HG03045 (cell line): ENCODE measurements around the gene TAGLN.

ENCODE experiments used
- ATAC-seq: cut with Tn5 transposase; IDR thresholded peaks from one replicate; pipeline ENCODE4 v1.9.1; 2021; ENCODE audit warnings: mild to moderate bottlenecking, moderate library complexity; ENCODE audit not compliant: unreplicated experiment

Gene TAGLN

DNA sequence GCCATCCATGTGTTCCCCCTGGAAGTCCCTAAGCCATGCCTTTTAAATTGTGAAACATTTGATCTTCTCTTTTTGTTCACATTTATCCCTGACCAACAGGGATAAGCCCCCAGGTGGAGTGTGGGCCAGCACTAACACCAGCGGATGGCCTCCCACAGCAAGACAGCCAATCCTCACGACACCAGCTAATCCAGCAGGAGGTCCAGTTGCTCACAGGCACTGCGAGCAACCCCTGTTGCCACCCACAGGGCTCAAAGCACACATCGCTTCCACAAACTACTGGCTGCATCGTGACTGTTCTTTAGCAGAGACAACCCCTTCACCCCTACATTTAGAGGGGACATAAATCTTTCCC lies 30.7 kb downstream of the TAGLN start:
- ATAC-seq, result no peak

DNA sequence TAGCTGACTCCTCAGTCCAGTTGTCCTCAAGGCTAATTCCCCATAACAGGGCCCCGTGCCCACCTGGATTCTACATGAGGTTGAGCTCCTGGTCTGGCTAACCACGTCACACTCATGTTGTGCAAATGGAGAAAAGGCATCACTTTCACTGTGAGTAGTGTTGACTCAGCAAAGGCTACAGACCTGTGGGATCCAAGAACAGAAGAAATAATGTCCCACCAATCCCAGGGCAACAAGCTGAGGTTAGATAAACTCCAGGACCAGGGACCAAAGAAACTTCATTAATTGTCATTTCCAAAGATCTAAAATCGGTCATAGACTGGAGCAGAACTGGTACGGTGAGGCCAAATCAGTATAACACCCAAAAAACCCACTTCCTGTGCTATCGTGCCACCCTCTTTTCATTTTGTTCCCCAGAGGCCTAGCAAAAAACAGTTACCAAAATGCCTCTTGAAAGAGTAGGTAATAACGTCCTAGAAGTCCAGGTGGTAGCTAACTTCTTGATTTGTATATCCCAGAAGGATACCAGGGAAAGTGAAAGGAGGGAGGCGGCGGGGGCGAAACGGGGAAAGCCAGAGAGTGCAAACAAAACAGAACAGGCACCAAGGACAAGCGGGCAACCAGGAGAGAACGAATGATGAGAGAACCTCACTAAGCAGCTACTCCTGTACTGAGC lies 31.3 kb downstream of the TAGLN start:
- ATAC-seq, result no peak

DNA sequence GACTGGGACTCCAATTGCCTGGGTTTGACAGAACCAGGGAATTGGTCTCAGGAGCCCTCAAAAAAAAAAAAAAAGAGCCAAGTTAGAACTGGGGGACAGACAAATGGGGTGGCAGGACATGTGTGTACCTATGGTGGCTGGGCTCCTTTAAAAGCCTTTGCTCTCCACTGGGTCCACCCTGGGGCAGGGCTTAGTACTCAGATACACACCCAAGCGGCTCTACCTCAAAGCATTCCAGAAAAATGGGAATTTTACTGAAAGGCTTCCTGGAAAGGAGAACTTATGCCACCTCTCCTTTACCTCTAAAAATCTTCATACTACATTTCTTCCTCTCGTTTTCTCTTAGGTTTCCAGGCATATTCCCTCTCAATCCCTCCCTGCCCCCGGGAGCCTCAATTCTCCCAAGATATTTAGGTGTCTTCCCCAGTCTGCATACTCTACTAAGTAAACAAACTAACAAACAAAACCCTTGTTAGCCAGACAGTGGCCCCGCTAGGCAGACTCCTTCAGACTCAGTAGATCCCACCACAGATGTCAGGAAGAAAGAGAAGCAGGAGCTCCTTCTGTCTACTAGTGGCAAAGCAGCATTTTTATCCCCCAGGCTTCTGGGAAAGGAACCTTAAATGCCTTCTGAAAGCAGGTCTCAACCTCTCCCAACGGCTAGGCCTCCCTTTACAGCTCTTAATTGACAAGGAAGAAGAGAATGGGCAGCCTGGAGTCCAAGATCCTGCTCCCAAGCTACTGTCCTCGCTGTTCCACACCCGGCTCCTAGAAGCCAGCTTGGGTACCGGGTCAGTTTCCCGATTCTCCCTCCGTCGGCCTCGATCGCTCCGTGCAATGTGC lies 32.0 kb downstream of the TAGLN start:
- no peak for ATAC-seq

DNA sequence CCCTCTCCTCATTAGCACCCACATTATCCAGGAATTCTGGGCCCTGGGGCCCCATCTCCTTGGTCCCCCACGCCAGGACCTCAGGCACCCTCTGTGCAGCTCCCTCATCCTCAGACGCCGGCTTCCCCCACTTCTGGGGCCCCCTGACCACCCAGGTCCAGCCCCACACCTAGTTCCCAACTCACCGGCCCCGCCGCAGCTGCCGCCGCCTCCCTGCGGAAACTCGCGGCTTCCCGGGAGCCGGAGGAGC lies 32.6 kb downstream of the TAGLN start, which contains the start of gene PCSK7:
TSS of gene PCSK7 (minus strand) at position 232 of the 250 bp plus-strand sequence. CDS start 2,229 bp downstream, outside the sequence.
- no peak for ATAC-seq

DNA sequence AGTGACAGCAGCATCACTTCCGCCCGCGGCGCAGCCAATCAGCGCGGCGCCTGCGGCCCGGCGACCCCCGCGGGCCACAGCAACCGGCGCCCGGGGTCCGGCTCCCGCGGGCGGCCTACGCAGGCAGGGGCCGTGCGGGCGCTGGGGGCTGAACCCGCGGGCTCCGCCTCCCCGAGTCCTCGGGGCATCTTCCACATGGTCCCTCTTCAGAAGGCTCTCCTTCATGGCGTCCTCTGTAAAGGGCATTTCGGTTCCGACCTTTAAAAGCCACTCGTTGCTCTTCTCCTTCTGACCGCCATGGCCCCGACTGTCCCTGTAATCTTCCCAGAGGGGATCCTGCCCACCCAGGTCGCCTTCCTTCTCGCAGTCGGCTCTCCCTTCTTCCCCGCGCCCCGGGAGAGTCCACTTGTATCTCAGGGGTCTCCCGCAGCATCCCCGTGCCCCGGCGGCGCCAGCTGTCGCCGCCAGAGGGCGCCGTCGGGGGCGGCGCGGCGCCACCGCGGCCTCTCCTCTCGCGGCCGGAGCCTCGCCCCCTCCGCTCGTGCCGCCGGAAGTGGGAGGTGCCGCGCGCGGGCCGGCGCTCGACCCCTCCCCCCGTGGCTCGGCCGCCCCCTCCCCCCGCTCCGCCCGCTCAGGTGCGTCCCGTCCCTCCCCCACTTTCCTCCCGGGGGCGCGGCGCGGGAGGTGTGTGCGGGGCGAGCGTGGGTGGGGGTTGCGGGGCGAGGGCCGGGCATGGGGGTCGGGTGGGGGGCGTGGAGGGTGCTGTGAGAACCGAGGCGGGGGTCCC lies 33.1 kb downstream of the TAGLN start, which contains the start of gene RNF214:
TSS of gene RNF214 (plus strand) at position 580 of the 787 bp plus-strand sequence. CDS start 1,602 bp downstream, outside the sequence.
- ATAC-seq, result peak; percentile 85

DNA sequence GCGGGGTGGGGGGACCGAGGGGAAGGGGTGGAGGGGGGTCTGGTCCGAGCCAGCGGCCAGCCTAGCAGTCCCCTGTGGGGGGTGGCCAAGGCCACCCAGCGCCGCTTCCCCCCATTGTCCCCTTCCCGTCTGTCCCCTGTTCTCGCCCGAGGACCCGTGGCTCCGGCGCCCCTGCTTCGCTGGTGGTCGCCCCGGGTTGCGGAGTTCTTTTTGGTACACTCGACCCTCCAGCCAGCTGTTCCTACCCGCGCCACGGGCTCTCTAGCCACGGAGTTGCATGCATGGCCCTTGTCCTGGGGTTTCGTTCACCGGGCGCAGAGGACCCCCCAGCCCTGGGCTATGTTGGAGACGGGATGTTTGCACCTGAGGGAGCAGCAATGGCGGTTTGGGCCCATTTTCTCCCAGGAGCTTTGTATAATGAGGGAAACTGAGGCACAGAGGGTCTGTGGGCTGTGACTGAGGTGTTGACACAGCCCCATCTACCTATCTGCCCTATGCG lies 33.8 kb downstream of the TAGLN start:
- ATAC-seq, result no peak

DNA sequence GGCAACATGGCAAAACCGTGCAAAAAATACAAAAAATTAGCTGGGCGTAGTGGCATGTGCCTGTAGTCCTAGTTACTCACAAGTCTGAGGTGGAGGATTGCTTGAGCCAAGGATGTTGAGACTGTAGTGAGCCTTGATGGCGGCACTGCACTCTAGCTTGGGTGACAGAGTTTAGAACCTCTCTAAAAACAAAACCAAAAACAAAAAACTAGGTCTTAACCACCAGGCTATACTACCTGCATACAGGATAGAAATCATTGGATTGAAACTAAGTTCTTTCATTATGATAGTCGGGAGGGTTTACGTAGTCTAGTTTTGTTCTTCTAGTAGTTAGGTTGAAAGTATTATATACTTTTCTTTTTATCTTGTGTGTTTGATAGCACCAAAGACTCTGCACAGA lies 39.1 kb downstream of the TAGLN start:
- ATAC-seq, result no peak

DNA sequence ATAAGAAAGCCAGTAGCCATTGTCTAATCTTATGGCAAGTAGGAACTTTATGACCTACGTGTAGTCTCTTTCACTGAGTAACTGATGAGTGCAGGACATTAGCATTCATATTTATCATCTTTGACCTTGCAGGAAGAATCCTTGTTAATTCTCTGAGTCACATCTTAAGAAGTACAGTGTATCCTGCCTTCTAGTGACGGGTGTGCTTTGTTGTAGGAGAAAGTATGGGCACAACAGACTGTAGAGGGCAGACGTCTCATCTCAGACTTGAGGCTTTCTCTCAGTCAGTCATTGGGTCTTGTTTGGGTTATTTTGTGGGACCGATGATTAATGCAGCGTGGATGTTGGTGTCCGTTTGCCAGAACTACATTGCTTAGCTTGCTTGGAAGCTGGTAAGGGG lies 40.1 kb downstream of the TAGLN start:
- no peak for ATAC-seq

DNA sequence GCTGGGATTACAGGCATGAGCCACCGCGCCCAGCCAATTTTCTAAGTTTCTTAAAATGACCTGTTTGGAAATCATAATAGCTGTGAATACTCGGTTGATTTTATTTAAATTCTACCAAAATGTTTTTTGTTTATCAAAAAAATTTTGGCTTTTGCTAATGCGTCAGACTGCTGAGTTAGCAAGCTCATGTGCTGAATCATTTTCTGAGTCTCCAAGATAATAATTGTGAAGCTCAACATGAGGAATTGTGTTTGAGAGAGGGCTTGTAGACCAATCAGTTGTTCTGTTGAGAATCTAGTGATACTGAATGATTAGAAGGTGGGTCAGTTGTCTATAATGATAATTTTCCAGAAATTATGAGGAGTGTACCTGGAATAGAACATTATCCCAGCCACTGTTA lies 49.2 kb downstream of the TAGLN start:
- ATAC-seq, result no peak

DNA sequence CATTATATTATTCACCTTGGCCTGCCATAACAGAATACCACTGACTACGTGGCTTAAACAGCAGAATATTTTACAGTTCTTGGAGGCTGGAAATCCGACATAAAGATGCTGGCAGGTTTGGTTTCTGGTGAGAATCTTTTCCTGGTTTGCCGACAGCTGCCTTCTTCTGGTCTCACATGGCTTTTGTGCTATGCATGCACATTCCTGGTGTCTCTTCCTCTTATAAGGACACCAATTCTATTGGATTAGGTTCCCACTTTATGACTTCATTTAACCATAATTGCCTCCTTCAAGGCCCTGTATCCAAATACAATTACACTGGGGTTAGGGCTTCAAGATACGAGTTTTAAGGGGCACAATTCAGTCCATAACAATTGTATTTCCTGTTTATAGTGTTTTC lies 50.4 kb downstream of the TAGLN start:
- ATAC-seq, result no peak

DNA sequence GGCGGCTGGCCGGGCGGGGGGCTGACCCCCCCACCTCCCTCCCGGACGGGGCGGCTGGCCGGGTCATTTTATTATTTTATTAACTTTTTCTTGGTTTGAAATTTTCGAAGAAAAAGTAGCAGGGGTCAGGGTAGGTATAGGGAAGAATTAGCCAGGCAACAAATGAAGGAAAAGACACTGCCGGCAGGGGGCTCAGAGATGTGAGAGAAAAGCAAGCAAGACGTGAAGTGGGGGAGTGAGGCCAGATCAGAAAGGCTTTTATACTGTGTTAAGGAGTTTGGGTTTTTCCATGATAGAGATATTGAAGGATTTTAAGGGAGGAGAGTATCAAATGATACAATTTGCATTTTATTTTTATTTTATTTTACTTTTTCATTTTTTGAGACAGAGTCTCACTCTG lies 52.3 kb downstream of the TAGLN start:
- ATAC-seq, result no peak

DNA sequence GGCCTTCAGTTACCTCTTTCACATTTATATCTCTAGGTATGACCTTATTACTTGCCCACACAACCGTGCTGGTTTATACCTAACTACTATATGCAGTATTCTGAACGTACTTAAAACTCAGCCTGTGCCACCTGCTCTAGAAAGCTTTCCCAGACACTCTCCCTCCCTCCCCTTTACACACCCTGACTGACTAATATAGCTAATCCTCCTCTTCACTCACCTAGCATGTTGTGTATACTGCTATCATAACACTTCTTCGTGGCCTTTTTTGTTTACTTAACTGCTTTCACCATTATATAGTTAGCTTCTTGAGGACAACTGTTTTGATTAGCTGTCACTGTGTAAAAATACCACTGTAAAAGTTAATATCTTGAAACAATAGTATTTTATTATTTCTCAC lies 56.8 kb downstream of the TAGLN start:
- ATAC-seq, result no peak

DNA sequence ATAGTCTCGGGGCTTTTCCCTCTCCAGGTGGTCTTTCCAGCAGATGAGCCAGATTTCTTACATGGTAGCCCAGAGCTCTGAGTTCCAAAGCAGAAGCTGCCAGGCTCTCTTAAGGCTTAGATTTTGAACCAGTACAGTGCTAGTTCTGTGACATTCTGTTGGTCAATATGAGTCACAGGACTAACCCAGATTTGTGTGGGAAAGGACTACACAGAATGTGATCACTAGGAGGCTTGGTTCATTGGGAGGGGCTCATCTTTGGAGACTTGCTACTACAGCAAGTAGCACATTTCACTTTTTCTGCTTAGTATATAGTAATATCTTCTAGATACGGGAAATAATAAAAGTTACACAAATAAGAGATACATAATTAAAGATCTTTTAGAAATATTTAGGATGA lies 57.4 kb downstream of the TAGLN start:
- no peak for ATAC-seq
